ENCODE measurements around the gene CAPN14. TPM values are rescaled to one million over a fixed set of nuclear protein-coding genes. Genes with fewer than 3 reads are reported as not detected.

Gene CAPN14
- total RNA-seq, 1 donor from 2014 or later = 0.27 TPM

- peak; percentile 89 for DNase-seq
These were observed 16.7 kb upstream of the CAPN14 start, which contains the start of gene EHD3 for GRCh38 chr2:31233741-31234682. Gene EHD3, plus strand, starts transcription at chr2:31234152. Its CDS starts 470 bp downstream, at chr2:31234622.

GRCh38 chr2:31233231-31233630 lies 15.9 kb upstream of the CAPN14 start:
- DNase-seq = no peak
- no peaks in the 10 kb centered on the region for H3K36me3 ChIP-seq
- H3K27me3 ChIP-seq (ENCODE audit: low read depth) = no peaks in the 10 kb centered on the region
- no peak for TF ChIP-seq CTCF (IDR thresholded peaks at IDR 0.05; ENCODE audit: borderline replicate concordance)
- H3K27ac ChIP-seq (replicated peaks) = peak overlapping the region; percentile 91
- intact Hi-C loops (cut with micrococcal nuclease) = loop anchor here (10.0 kb wide), 1 partner anchor 92 kb away; no protein-coding TSS in a partner anchor
- peaks cover 74% of the 10 kb centered on the region for H3K4me1 ChIP-seq
- H3K9me3 ChIP-seq (replicated peaks) = no peaks in the 10 kb centered on the region
- peak overlapping the region; percentile 81 for H3K4me3 ChIP-seq

More at GRCh38 chr2:31233741-31234682, 16.7 kb upstream of the CAPN14 start, which contains the start of gene EHD3:
- TF ChIP-seq CTCF (IDR thresholded peaks at IDR 0.05; ENCODE audit: borderline replicate concordance) = peak; percentile 77
- Histone ChIP-seq H3K4me1 (peaks cover 82% of the 10 kb centered on the region), H3K9me3 (replicated peaks) (no peaks in the 10 kb centered on the region), H3K4me3 (peak within 1 kb of the TSS; percentile 81), H3K36me3 (no peaks in the 10 kb centered on the region), H3K27me3 (ENCODE audit: low read depth) (no peaks in the 10 kb centered on the region), H3K27ac (replicated peaks) (peak within 1 kb of the TSS; percentile 91)
- intact Hi-C loops (cut with micrococcal nuclease) = loop anchor here (10.0 kb wide), 1 partner anchor 91 kb away; no protein-coding TSS in a partner anchor

- no peaks in the 10 kb centered on the region for H3K9me3 ChIP-seq (replicated peaks)
- intact Hi-C loops (cut with micrococcal nuclease) = loop anchor here (10.0 kb wide), 1 partner anchor 92 kb away; no protein-coding TSS in a partner anchor
- peak overlapping the region; percentile 91 for H3K27ac ChIP-seq (replicated peaks)
- no peak overlapping the region for H3K4me3 ChIP-seq
- no peak for TF ChIP-seq CTCF (IDR thresholded peaks at IDR 0.05; ENCODE audit: borderline replicate concordance)
- peaks cover 72% of the 10 kb centered on the region for H3K4me1 ChIP-seq
- DNase-seq = no peak
- H3K27me3 ChIP-seq (ENCODE audit: low read depth) = no peaks in the 10 kb centered on the region
- H3K36me3 ChIP-seq = no peaks in the 10 kb centered on the region
These were observed 15.3 kb upstream of the CAPN14 start for GRCh38 chr2:31232586-31232985.

- H3K4me3 ChIP-seq = no peak overlapping the region
- peak overlapping the region; percentile 91 for H3K27ac ChIP-seq (replicated peaks)
- peak; percentile 51 for DNase-seq
- TF ChIP-seq CTCF (IDR thresholded peaks at IDR 0.05; ENCODE audit: borderline replicate concordance) = no peak
- H3K27me3 ChIP-seq (ENCODE audit: low read depth) = no peaks in the 10 kb centered on the region
- intact Hi-C loops (cut with micrococcal nuclease) = loop anchor here (10.0 kb wide), 1 partner anchor 93 kb away; no protein-coding TSS in a partner anchor
- H3K9me3 ChIP-seq (replicated peaks) = no peaks in the 10 kb centered on the region
- no peaks in the 10 kb centered on the region for H3K36me3 ChIP-seq
- peaks cover 66% of the 10 kb centered on the region for H3K4me1 ChIP-seq
These were observed 14.4 kb upstream of the CAPN14 start for GRCh38 chr2:31231571-31232302.

- Histone ChIP-seq H3K4me3 (no peak overlapping the region), H3K27ac (replicated peaks) (peak overlapping the region; percentile 91), H3K4me1 (peaks cover 56% of the 10 kb centered on the region), H3K27me3 (ENCODE audit: low read depth) (no peaks in the 10 kb centered on the region), H3K9me3 (replicated peaks) (no peaks in the 10 kb centered on the region), H3K36me3 (no peaks in the 10 kb centered on the region)
- TF ChIP-seq CTCF (IDR thresholded peaks at IDR 0.05; ENCODE audit: borderline replicate concordance) = no peak
- intact Hi-C loops (cut with micrococcal nuclease) = loop anchor here (10.0 kb wide), 1 partner anchor 94 kb away; no protein-coding TSS in a partner anchor
- DNase-seq = no peak
These were observed 13.4 kb upstream of the CAPN14 start for GRCh38 chr2:31230751-31231150.
